Right renal pelvis (tissue), 4 donors: Measurements from ENCODE around the gene ENTHD1. TPM values are rescaled to one million over a fixed set of nuclear protein-coding genes. Genes with fewer than 3 reads are reported as not detected.
"Not testable (repeated sequence)": the region's sequence is repeated elsewhere in the genome, so short reads cannot be mapped to it uniquely, and the experiment has no call there.

Source experiments
- DNase-seq, 4 donors: peaks; one replicate each; pipeline ENCODE4 v3.0.0-alpha.2; 2013; ENCODE audit warnings: low read depth in 4 of 4, low spot score in 3 of 4, missing footprints in 1 of 4
- polyA plus RNA-seq, 4 donors: library from polyadenylated mRNA; unstranded; fragments of 120-200 nt; gene quantifications; one replicate each; pipeline ENCODE4 v1.2.1, GENCODE V29; 2013; ENCODE audit not compliant: insufficient read length in 4 of 4

ENTHD1 gene
- polyA plus RNA-seq, 4 donors, result 0.01 TPM; not detected in 3

DNA sequence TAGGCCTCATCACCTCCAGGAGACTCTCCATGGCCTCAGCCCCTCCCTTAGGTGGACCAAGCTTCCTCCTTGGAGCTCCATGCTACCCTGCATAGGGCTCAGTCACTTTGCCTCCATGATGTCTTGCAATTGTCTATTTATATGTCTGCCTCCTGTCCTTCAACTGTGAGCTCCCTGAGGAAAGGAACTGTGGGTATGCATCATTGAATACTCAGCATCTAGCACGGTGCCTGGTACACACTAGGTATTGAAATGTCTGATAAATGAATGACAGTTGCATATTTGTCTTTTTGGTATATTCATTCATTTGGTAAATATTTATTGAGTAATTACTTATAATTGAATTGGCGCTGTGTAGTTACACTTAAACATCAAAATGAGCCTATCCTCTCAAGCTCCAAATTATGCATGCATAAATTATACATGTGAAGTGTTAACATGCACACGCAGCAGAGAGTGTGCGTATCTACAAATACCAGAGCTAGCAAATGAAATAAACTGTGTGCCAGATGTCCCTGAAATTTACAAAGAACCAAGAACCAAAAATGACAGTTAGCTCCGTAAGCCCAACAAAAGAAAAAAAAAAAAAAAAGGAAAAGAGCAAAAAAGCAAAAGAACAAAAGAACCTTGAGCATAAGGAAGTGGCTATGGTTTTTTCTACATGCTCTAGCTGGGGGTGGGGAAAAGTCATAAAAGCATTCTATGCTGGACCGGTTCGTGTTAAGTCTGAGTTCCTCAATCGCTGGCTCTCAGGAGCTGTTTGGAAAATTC lies 32.5 kb upstream of the ENTHD1 start:
- no peak for DNase-seq

GRCh38 chr22:39925273-39925672 lies 31.7 kb upstream of the ENTHD1 start:
- DNase-seq, result no peak

DNA sequence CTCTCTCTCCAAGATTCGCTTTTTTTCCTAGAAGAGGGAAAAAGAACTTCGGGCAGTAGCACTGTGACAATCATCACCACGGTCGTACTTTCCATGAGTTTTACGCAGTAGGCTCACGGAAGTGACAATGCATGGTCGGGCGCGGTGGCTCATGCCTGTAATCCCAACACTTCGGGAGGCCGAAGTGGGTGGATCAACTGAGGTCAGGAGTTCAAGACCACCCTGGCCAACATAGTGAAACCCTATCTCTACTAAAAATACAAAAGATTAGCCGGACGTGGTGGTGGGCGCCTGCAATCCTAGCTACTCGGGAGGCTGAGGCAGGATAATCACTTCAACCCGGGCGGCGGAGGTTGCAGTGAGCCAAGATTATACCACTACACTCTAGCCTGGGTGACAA lies 30.7 kb upstream of the ENTHD1 start:
- no peak for DNase-seq

- DNase-seq, result no peak
Measured at GRCh38 chr22:39923696-39924095, 30.1 kb upstream of the ENTHD1 start.

DNA sequence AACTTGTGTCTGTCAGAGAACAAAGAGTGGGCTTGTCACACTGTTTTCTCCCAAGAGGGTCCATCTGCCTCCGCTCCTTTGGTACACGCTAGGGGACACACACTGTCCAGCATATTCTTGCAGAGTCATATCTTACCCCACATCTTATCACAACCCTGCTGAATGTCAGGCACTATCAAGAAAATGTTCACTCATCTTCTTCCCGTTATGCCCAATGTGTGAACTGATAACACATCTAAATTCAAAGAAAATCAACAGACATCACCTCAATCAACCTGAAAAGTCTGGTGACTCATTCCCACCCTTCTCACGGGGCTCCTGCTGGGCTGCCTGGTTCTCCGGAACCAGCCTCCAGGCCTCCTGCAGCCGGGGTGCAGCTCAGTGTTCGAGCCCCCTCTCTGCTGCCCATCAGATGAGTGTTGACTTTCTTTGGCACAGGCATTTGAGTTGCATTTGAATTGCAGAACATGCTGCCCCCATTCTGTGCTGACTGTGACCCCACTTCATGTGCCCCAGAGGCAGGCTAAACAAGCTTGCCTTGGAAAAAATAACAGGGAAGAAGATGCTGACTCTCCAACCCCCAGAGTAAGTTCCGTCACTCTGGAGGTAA lies 26.7 kb upstream of the ENTHD1 start:
- DNase-seq, result no peak

GRCh38 chr22:39917776-39918495 lies 24.4 kb upstream of the ENTHD1 start:
- DNase-seq, result no peak

DNA sequence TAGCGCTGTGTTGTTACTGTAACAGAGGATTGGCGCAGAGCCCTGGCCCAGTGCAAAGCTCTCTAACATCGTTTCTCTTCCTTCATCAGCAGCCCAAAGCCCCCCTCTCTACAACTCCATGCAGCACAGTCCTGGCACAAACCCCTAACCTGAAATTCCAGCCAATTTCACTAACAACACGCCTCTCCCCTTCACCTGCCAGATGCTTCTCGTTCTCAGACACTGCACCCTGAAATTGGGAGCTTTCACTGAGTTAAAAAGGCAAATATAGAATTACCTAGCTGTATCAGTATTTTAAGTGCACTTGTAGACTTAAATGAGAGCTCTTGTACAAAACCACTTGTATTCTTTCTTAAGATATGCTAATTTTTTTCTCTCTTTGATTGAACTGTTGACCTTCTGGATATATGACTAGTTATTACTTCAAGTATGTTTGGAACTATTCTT lies 23.7 kb upstream of the ENTHD1 start:
- no peak for DNase-seq

DNA sequence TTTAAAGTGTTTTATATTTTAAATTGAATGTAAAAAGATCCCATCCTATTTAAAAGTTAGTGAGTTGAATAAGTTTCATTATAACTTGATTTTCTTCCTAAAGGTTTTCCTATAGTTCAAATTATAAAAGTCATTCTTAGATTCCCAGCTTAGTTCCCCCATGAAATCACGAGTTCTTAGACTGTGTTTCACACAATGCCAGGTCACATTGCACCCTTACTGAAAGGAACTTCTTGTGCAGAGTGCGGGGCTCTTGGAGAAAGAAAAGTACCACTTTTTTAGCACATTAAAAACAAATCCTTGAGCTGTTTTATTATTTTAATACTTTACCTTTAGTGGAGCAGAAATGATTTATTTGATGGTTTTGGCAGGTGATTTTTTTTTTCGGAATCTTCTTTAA lies 22.9 kb upstream of the ENTHD1 start:
- DNase-seq, result no peak

GRCh38 chr22:39915295-39915726 lies 21.8 kb upstream of the ENTHD1 start:
- DNase-seq, result no peak

DNA sequence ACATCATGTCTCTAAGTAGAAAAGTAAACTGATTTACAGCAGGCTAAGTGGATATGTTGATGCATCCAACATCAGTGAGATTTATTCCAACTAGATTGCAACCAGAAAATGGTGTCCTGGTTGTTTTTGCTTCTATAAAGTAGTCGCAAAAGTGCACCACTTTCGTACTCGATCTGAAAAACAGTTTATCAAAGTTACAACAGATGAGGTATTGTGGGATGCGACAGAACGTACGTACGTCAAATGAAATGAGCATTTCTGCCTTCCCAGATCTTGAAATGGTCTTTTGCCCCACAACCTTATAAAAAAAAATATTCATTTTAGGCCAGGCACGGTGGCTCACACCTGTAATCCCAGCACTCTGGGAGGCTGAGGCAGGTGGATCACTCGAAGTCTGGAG lies 21.0 kb upstream of the ENTHD1 start:
- no peak for DNase-seq

- DNase-seq, result no peak
Measured at GRCh38 chr22:39913886-39914285, 20.3 kb upstream of the ENTHD1 start.

DNA sequence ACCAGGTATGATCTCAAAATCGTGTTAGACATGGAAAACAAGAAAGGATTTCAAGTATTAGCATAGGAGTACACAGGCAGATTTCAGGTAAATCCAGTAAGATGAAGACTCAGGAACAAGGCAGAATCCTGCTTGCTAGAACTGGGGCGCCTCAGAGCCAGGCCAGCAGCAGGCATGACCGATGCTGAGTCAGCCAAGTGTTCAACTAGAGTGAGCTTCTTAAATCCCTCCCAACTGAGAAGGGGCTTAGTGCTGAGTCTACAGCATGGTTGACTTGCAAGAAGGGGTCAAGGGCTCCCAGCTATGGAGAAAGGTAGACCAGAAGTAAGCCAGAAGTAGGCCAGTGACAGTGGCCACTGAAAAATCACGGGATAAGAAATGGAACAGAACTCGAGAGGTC lies 19.8 kb upstream of the ENTHD1 start:
- no peak for DNase-seq

- no peak for DNase-seq
Measured at GRCh38 chr22:39910876-39911613, 17.5 kb upstream of the ENTHD1 start.

DNA sequence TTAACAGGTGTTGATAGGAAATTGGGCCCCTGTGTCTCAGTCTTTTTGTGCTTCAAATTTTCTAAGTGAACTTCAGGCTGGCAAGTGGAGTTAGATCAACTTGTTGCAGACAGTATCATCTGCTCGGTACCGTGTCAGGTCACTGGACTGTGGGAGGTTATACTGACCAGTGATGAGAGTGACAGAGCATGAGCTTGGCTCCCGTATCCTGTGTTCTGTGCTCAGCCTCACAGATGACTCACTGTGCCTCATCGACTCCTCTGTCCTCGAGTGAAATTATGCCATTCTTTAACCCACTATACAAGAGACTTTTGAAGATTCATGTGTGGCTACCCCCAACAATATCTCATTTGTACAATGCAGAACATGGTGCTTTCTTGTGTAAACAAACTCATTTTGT lies 15.2 kb upstream of the ENTHD1 start:
- no peak for DNase-seq

- DNase-seq, result no peak
Measured at GRCh38 chr22:39908136-39908535, 14.6 kb upstream of the ENTHD1 start.

GRCh38 chr22:39907605-39908097 lies 14.1 kb upstream of the ENTHD1 start:
- no peak for DNase-seq

DNA sequence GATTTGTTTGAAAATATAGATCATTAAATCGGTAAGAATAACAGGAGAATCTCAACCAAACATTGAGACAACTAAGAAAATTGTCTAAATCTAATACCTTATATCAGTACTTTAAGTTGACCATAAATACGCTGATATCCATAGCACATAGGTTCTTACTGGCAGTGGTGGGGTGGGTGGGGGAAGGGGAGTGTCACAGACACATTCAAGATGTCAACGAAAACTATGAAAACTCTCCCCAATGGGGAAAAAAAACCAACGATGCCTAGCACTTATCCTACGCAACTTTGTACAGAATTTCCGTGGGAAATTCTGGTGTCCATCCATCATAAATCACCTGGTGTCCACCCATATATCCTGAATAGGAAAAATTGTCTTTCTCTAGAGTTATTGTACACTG lies 13.5 kb upstream of the ENTHD1 start:
- DNase-seq, result no peak

GRCh38 chr22:39906207-39906606 lies 12.6 kb upstream of the ENTHD1 start:
- no peak for DNase-seq

DNA sequence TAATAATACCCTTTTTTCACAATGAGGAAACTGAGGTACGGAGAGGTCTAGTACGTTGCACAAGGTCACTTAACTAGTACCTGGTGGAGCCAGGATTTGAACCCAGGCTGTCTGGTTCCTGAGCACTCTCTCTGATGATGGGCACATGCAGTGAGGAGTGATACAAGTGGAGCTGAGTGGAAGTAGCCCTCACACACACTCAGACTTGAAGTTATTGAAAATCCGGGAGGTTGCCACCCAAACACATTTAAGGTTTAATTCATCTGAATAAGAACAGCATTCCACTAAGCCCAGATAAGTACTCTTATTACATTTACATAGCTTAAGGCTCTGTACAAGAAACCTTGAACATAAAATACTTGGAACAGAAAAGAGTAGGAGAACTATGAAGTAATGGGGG lies 12.1 kb upstream of the ENTHD1 start:
- no peak for DNase-seq

DNA sequence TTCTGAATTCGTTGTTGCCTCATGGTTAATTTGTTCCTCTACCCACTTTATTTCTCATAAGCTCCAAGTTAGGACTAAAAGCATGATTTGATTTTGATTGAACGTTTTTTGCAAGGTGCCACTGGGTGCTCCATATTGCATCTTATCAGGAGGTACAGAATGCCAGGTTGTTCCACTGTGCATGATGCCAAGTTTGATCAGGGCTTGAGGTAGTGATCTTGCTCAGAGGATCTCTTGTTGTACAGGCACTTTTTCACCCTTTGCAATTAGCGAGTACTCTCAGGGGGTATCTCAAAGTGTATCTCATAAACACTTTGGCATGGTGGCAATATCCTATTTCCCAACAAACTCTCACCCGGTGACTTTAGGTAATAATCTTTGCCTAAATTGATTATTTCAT lies 11.3 kb upstream of the ENTHD1 start:
- DNase-seq, result no peak

DNA sequence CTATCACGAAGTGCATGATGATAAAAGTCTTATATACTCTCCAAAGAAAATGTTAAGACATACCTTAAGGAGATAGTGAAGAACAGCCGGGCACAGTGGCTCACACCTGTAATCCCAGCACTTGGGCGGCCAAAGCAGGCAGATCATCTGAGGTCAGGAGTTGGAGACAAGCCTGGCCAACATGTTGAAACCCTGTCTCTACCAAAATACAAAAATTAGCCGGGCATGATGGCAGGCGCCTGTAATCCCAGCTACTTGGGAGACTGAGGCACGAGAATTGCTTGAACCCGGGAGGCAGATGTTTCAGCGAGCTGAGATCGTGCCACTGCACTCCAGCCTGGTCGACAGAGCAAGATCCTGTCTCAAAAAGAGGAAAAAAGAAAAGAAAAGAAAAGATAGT lies 10.5 kb upstream of the ENTHD1 start:
- not testable (repeated sequence) for DNase-seq
